H1 (cell line): ENCODE data around the gene AP4M1. TPM values are rescaled to one million over a fixed set of nuclear protein-coding genes. Genes with fewer than 3 reads are reported as not detected.

Experiments used
- ASH2L ChIP-seq: fragments of 200-600, 300-600 bp; sonication (generic); IDR thresholded peaks from one replicate; pipeline ENCODE4 v1.7.1; 2017; ENCODE audit warnings: low read length
- ATF2 ChIP-seq: IDR thresholded peaks from 2 replicates; pipeline ENCODE4 v1.6.1; 2012; ENCODE audit warnings: low read length, inconsistent platforms
- BRCA1 ChIP-seq: IDR thresholded peaks from 2 replicates; pipeline ENCODE4 v1.6.1; 2012; ENCODE audit warnings: low read depth, low read length, improper control_type of control experiment
- E2F6 ChIP-seq: IDR thresholded peaks from 2 replicates; pipeline ENCODE4 v1.6.1; 2012; ENCODE audit warnings: inconsistent platforms
- GTF2F1 ChIP-seq: IDR thresholded peaks from 2 replicates; pipeline ENCODE4 v1.6.1; 2012; ENCODE audit warnings: low read depth, low read length, improper control_type of control experiment, borderline replicate concordance
- KDM5A ChIP-seq: fragments of 200-600 bp; IDR thresholded peaks from 2 replicates; pipeline ENCODE4 v1.7.1; 2012; ENCODE audit warnings: mild to moderate bottlenecking, low read length, inconsistent platforms, mixed read lengths
- MAFK ChIP-seq: IDR thresholded peaks from 2 replicates; pipeline ENCODE4 v1.6.1; 2012; ENCODE audit warnings: low read depth, mild to moderate bottlenecking, improper control_type of control experiment, low read length
- PHF8 ChIP-seq: fragments of 200-600 bp; sonication (generic); conservative IDR thresholded peaks from 2 replicates; pipeline ENCODE4 v1.7.1; 2012; ENCODE audit warnings: low read depth, mild to moderate bottlenecking, inconsistent platforms, low read length, moderate library complexity
- POLR2AphosphoS5 ChIP-seq: IDR thresholded peaks from 2 replicates; pipeline ENCODE4 v1.6.1; 2011; ENCODE audit warnings: low read depth, low read length
- SIN3A ChIP-seq, 2 experiments: IDR thresholded peaks in 1 of 2; conservative IDR thresholded peaks in 1 of 2; 2 replicates each; pipeline ENCODE4 v1.6.1; 2011 to 2012; ENCODE audit warnings: low read length in 2 of 2, improper control_type of control experiment in 1 of 2, low read depth in 1 of 2, mild to moderate bottlenecking in 1 of 2
- SIX5 ChIP-seq: IDR thresholded peaks from 2 replicates; pipeline ENCODE4 v1.6.1; 2011; ENCODE audit warnings: mild to moderate bottlenecking, low read depth, low read length
- TAF7 ChIP-seq: optimal IDR thresholded peaks from 2 replicates; pipeline ENCODE3; 2011; ENCODE audit warnings: low read depth, mild to moderate bottlenecking, inconsistent platforms, low read length, moderate library complexity, borderline replicate concordance
- ZNF274 ChIP-seq: IDR thresholded peaks from 2 replicates; pipeline ENCODE4 v1.7.0; 2012; ENCODE audit warnings: low read length, borderline replicate concordance; ENCODE audit errors: extremely low read depth
- polyA plus RNA-seq, 7 experiments: library from polyadenylated mRNA; depleted of rRNA in 3 of 7; stranded (reverse) in 5 of 7; unstranded in 2 of 7; fragments of >200 nt in 5 of 7; fragments of 200-250 nt in 2 of 7; gene quantifications; 1 replicate in 5 of 7; 2 replicates in 1 of 7; 4 replicates in 1 of 7; pipeline versions ENCODE4 v1.2.1 to v1.2.3, GENCODE V29; 2011 to 2013; ENCODE audit warnings: missing spikeins in 2 of 7, mixed read lengths in 2 of 7
- total RNA-seq: library from RNA; stranded (reverse); fragmentation: NEBNext Ultra II Directional; extraction: Animal tissue kit (Norgen Biotek cat#: 25700); gene quantifications from 2 replicates; pipeline ENCODE4 v1.2.1, GENCODE V29; 2021
- TF ChIP-seq, protein P1 (sequence below): IDR thresholded peaks from 2 replicates; pipeline ENCODE4 v1.6.1; 2012; ENCODE audit warnings: inconsistent platforms

AP4M1 gene
- total and polyA plus RNA-seq, 2 of the 8 experiments (the other 6 are each of a cell fraction or from before 2014, with no cell fraction given) = 15.2 to 16.6 TPM

GRCh38 chr7:100081535-100082102 is 19.8 kb upstream of the AP4M1 start, which contains the start of gene ZNF3 (continued):
- TF ChIP-seq POLR2AphosphoS5 (peak; percentile 96), SIN3A (conservative IDR thresholded peaks at IDR 0.05 in 1 of 2, IDR thresholded peaks at IDR 0.05 in 1 of 2; ENCODE audit: low read depth in 1 of 2, low read length in 2 of 2) (peak; percentile 88 to 93; a peak in 3 of 4 replicates), BRCA1 (no peak), E2F6 (peak; percentile 92), ASH2L (peak; percentile 45), PHF8 (peak; percentile 93; the same call in 1 of the 2 replicates), TAF7 (no peak), ATF2 (no peak), MAFK (peak; percentile 99), ZNF274 (no peak), KDM5A (peak; percentile 78; the same call in 1 of the 2 replicates), GTF2F1 (0 out of 2 replicates have a peak, but pooled peaks have one; percentile 68), SIX5 (peak; percentile 34; the same call in 1 of the 2 replicates)
- TF ChIP-seq, protein P1, sequence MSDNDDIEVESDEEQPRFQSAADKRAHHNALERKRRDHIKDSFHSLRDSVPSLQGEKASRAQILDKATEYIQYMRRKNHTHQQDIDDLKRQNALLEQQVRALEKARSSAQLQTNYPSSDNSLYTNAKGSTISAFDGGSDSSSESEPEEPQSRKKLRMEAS = peak; percentile 99
